Lower leg skin (tissue), 3 donors: ENCODE measurements around the gene C1orf35.

Experiments
- POLR2A ChIP-seq, 2 donors: fragments of 450-650 bp; IDR thresholded peaks; one replicate each; pipeline ENCODE4 v1.6.1; 2016 to 2017; ENCODE audit warnings: antibody characterized with exemption in 2 of 2, mild to moderate bottlenecking in 1 of 2, moderate library complexity in 1 of 2
- TF ChIP-seq, protein P1 (sequence below), 3 donors: fragments of 450-650 bp; IDR thresholded peaks; one replicate each; pipeline ENCODE4 v1.5.1; 2016; ENCODE audit warnings: antibody characterized with exemption in 3 of 3, mild to moderate bottlenecking in 3 of 3, moderate library complexity in 2 of 3

DNA sequence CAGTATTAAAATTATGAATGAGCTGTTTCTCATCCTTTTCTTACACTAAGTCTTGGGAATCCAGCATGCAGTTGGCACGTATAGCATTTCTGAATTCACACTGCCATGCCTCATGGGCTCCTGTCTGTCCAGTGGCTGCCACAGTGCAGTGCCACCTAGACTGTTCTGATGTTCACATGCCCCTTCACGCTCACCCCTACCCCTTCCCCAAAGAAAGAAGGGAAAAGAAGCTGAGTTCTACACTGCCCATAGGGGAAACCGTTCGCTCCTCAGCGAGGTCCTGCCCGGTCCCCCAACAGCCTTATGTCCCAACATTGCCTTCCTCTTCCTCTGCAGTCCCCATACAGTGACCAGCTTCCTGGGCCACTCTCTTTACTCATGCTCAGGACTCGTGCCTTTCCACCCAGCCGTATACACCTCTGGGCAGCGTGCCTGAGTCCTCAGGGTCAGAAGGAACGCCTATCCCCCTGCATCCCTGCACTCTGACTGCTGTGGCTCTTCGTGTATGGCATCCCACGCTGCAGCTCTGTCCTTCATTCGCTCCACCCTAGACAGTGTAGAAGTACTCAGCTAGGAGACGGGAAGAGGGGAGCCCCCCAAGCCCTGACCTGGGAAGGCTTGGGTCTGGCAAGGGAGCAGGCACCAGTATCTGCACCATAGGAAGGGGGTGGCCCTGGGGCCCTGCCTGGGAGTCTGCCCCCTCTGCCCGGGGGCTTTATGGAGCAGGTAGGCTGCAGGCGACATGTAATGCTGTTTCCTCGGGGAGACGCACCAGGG lies 44.8 kb downstream of the C1orf35 start:
- TF ChIP-seq, protein P1, sequence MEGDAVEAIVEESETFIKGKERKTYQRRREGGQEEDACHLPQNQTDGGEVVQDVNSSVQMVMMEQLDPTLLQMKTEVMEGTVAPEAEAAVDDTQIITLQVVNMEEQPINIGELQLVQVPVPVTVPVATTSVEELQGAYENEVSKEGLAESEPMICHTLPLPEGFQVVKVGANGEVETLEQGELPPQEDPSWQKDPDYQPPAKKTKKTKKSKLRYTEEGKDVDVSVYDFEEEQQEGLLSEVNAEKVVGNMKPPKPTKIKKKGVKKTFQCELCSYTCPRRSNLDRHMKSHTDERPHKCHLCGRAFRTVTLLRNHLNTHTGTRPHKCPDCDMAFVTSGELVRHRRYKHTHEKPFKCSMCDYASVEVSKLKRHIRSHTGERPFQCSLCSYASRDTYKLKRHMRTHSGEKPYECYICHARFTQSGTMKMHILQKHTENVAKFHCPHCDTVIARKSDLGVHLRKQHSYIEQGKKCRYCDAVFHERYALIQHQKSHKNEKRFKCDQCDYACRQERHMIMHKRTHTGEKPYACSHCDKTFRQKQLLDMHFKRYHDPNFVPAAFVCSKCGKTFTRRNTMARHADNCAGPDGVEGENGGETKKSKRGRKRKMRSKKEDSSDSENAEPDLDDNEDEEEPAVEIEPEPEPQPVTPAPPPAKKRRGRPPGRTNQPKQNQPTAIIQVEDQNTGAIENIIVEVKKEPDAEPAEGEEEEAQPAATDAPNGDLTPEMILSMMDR (IDR thresholded peaks at IDR 0.05), result no peak
- no peak for TF ChIP-seq POLR2A (IDR thresholded peaks at IDR 0.05)
